Measurements from ENCODE around the gene ARHGAP11A.

Gene ARHGAP11A

GRCh38 chr15:32637704-32638103 lies 22.4 kb downstream of the ARHGAP11A start:
- Mint-ChIP-seq H3K4me3 (no peak overlapping the region), H3K9me3 (no peaks in the 10 kb centered on the region), H3K4me1 (no peaks in the 10 kb centered on the region), H3K27ac (ENCODE audit: low read depth) (no peak overlapping the region), H3K36me3 (ENCODE audit: insufficient read depth) (peaks cover 3% of the 10 kb centered on the region), H3K27me3 (no peaks in the 10 kb centered on the region)
- no peak for DNase-seq (ENCODE audit: low spot score in 2 of 2)
- ATAC-seq (replicated peaks; ENCODE audit: extremely low read depth, poor library complexity, severe bottlenecking): no peak

- Mint-ChIP-seq H3K27ac (ENCODE audit: low read depth) (no peak within 1 kb of the TSS), H3K9me3 (no peaks in the 10 kb centered on the region), H3K36me3 (ENCODE audit: insufficient read depth) (no peaks in the 10 kb centered on the region), H3K4me1 (no peaks in the 10 kb centered on the region), H3K27me3 (no peaks in the 10 kb centered on the region), H3K4me3 (no peak within 1 kb of the TSS)
- DNase-seq (ENCODE audit: low spot score in 2 of 2) (no peak), ATAC-seq (replicated peaks; ENCODE audit: extremely low read depth, poor library complexity, severe bottlenecking) (no peak)
Observed at GRCh38 chr15:32641517-32642059, 26.3 kb downstream of the ARHGAP11A start, which contains the start of gene SCG5. Gene SCG5 (plus strand): TSS chr15:32641710. CDS start chr15:32643593, 1,883 bp downstream.

GRCh38 chr15:32642667-32643435 lies 27.5 kb downstream of the ARHGAP11A start:
- H3K36me3 Mint-ChIP-seq (ENCODE audit: insufficient read depth): no peaks in the 10 kb centered on the region
- H3K27ac Mint-ChIP-seq (ENCODE audit: low read depth): no peak overlapping the region
- no peak for DNase-seq (ENCODE audit: low spot score in 2 of 2)
- H3K27me3 Mint-ChIP-seq: no peaks in the 10 kb centered on the region
- H3K9me3 Mint-ChIP-seq: no peaks in the 10 kb centered on the region
- no peaks in the 10 kb centered on the region for H3K4me1 Mint-ChIP-seq
- ATAC-seq (replicated peaks; ENCODE audit: extremely low read depth, poor library complexity, severe bottlenecking): no peak
- no peak overlapping the region for H3K4me3 Mint-ChIP-seq

GRCh38 chr15:32643907-32644445 lies 28.7 kb downstream of the ARHGAP11A start:
- Mint-ChIP-seq H3K36me3 (ENCODE audit: insufficient read depth) (no peaks in the 10 kb centered on the region), H3K27ac (ENCODE audit: low read depth) (no peak overlapping the region), H3K4me3 (no peak overlapping the region), H3K27me3 (no peaks in the 10 kb centered on the region), H3K4me1 (no peaks in the 10 kb centered on the region), H3K9me3 (no peaks in the 10 kb centered on the region)
- ATAC-seq (replicated peaks; ENCODE audit: extremely low read depth, poor library complexity, severe bottlenecking): no peak
- DNase-seq (ENCODE audit: low spot score in 2 of 2): no peak

GRCh38 chr15:32646291-32646690 lies 31.0 kb downstream of the ARHGAP11A start:
- Mint-ChIP-seq H3K4me1 (no peaks in the 10 kb centered on the region), H3K9me3 (no peaks in the 10 kb centered on the region), H3K4me3 (no peak overlapping the region), H3K36me3 (ENCODE audit: insufficient read depth) (no peaks in the 10 kb centered on the region), H3K27ac (ENCODE audit: low read depth) (no peak overlapping the region), H3K27me3 (no peaks in the 10 kb centered on the region)
- no peak for ATAC-seq (replicated peaks; ENCODE audit: extremely low read depth, poor library complexity, severe bottlenecking)
- DNase-seq (ENCODE audit: low spot score in 2 of 2): no peak

GRCh38 chr15:32649342-32649741 lies 34.0 kb downstream of the ARHGAP11A start:
- Mint-ChIP-seq H3K4me1 (no peaks in the 10 kb centered on the region), H3K36me3 (ENCODE audit: insufficient read depth) (no peaks in the 10 kb centered on the region), H3K4me3 (no peak overlapping the region), H3K9me3 (no peaks in the 10 kb centered on the region), H3K27me3 (no peaks in the 10 kb centered on the region), H3K27ac (ENCODE audit: low read depth) (no peak overlapping the region)
- ATAC-seq (replicated peaks; ENCODE audit: extremely low read depth, poor library complexity, severe bottlenecking) (no peak), DNase-seq (ENCODE audit: low spot score in 2 of 2) (no peak)

- H3K9me3 Mint-ChIP-seq: no peaks in the 10 kb centered on the region
- H3K27ac Mint-ChIP-seq (ENCODE audit: low read depth): no peak overlapping the region
- peak in 1 of 2 donors; percentile 26 for DNase-seq (ENCODE audit: low spot score in 2 of 2)
- H3K4me3 Mint-ChIP-seq: no peak overlapping the region
- no peaks in the 10 kb centered on the region for H3K4me1 Mint-ChIP-seq
- ATAC-seq (replicated peaks; ENCODE audit: extremely low read depth, poor library complexity, severe bottlenecking): peak; percentile 43
- no peaks in the 10 kb centered on the region for H3K27me3 Mint-ChIP-seq
- H3K36me3 Mint-ChIP-seq (ENCODE audit: insufficient read depth): no peaks in the 10 kb centered on the region
Observed at GRCh38 chr15:32651229-32651837, 36.0 kb downstream of the ARHGAP11A start.

- no peaks in the 10 kb centered on the region for H3K36me3 Mint-ChIP-seq (ENCODE audit: insufficient read depth)
- no peak for ATAC-seq (replicated peaks; ENCODE audit: extremely low read depth, poor library complexity, severe bottlenecking)
Observed at GRCh38 chr15:32652178-32652577, 36.9 kb downstream of the ARHGAP11A start.

GRCh38 chr15:32656091-32656490 lies 40.8 kb downstream of the ARHGAP11A start:
- Mint-ChIP-seq H3K9me3 (no peaks in the 10 kb centered on the region), H3K4me3 (no peak overlapping the region), H3K4me1 (peaks cover 10% of the 10 kb centered on the region), H3K36me3 (ENCODE audit: insufficient read depth) (no peaks in the 10 kb centered on the region), H3K27me3 (no peaks in the 10 kb centered on the region), H3K27ac (ENCODE audit: low read depth) (no peak overlapping the region)
- ATAC-seq (replicated peaks; ENCODE audit: extremely low read depth, poor library complexity, severe bottlenecking) (no peak), DNase-seq (ENCODE audit: low spot score in 2 of 2) (no peak)

More at GRCh38 chr15:32652178-32652577, 36.9 kb downstream of the ARHGAP11A start:
- H3K27me3 Mint-ChIP-seq: no peaks in the 10 kb centered on the region
- no peaks in the 10 kb centered on the region for H3K9me3 Mint-ChIP-seq
- H3K4me3 Mint-ChIP-seq: no peak overlapping the region
- H3K27ac Mint-ChIP-seq (ENCODE audit: low read depth): no peak overlapping the region
- H3K4me1 Mint-ChIP-seq: peaks cover 1% of the 10 kb centered on the region
- no peak for DNase-seq (ENCODE audit: low spot score in 2 of 2)

GRCh38 chr15:32656496-32656895 lies 41.2 kb downstream of the ARHGAP11A start:
- ATAC-seq (replicated peaks; ENCODE audit: extremely low read depth, poor library complexity, severe bottlenecking) (no peak), DNase-seq (ENCODE audit: low spot score in 2 of 2) (no peak)
- Mint-ChIP-seq H3K27me3 (no peaks in the 10 kb centered on the region), H3K4me1 (peaks cover 10% of the 10 kb centered on the region), H3K27ac (ENCODE audit: low read depth) (no peak overlapping the region), H3K36me3 (ENCODE audit: insufficient read depth) (no peaks in the 10 kb centered on the region), H3K9me3 (no peaks in the 10 kb centered on the region), H3K4me3 (no peak overlapping the region)

GRCh38 chr15:32657198-32657883 lies 42.0 kb downstream of the ARHGAP11A start:
- ATAC-seq (replicated peaks; ENCODE audit: extremely low read depth, poor library complexity, severe bottlenecking) (no peak), DNase-seq (ENCODE audit: low spot score in 2 of 2) (no peak)
- Mint-ChIP-seq H3K4me3 (peak overlapping the region; percentile 48), H3K4me1 (peaks cover 11% of the 10 kb centered on the region), H3K27ac (ENCODE audit: low read depth) (no peak overlapping the region), H3K27me3 (no peaks in the 10 kb centered on the region), H3K9me3 (no peaks in the 10 kb centered on the region), H3K36me3 (ENCODE audit: insufficient read depth) (no peaks in the 10 kb centered on the region)

GRCh38 chr15:32657941-32658340 lies 42.6 kb downstream of the ARHGAP11A start:
- H3K9me3 Mint-ChIP-seq: no peaks in the 10 kb centered on the region
- no peak overlapping the region for H3K4me3 Mint-ChIP-seq
- ATAC-seq (replicated peaks; ENCODE audit: extremely low read depth, poor library complexity, severe bottlenecking): no peak
- no peak for DNase-seq (ENCODE audit: low spot score in 2 of 2)
- no peak overlapping the region for H3K27ac Mint-ChIP-seq (ENCODE audit: low read depth)
- no peaks in the 10 kb centered on the region for H3K27me3 Mint-ChIP-seq
- no peaks in the 10 kb centered on the region for H3K36me3 Mint-ChIP-seq (ENCODE audit: insufficient read depth)
- H3K4me1 Mint-ChIP-seq: peaks cover 17% of the 10 kb centered on the region

Measured in central memory CD8-positive, alpha-beta T cell (primary cell).